ENCODE measurements around the gene TRAP1.

- TF ChIP-seq EP300 (conservative IDR thresholded peaks at IDR 0.05; ENCODE audit: poor library complexity, severe bottlenecking) (no peak), REST (IDR thresholded peaks at IDR 0.05; ENCODE audit: borderline replicate concordance) (no peak), MXI1 (conservative IDR thresholded peaks at IDR 0.05; ENCODE audit: poor library complexity, severe bottlenecking) (no peak), EZH2 (IDR thresholded peaks at IDR 0.05; ENCODE audit: borderline replicate concordance, insufficient read depth, low read length, poor library complexity, severe bottlenecking) (no peak), RAD21 (conservative IDR thresholded peaks at IDR 0.05) (no peak), POLR2AphosphoS5 (IDR thresholded peaks at IDR 0.05) (no peak), TAF1 (IDR thresholded peaks at IDR 0.05; ENCODE audit: low read depth) (no peak), SMC3 (conservative IDR thresholded peaks at IDR 0.05; ENCODE audit: poor library complexity) (no peak)
- TF ChIP-seq, protein P1, sequence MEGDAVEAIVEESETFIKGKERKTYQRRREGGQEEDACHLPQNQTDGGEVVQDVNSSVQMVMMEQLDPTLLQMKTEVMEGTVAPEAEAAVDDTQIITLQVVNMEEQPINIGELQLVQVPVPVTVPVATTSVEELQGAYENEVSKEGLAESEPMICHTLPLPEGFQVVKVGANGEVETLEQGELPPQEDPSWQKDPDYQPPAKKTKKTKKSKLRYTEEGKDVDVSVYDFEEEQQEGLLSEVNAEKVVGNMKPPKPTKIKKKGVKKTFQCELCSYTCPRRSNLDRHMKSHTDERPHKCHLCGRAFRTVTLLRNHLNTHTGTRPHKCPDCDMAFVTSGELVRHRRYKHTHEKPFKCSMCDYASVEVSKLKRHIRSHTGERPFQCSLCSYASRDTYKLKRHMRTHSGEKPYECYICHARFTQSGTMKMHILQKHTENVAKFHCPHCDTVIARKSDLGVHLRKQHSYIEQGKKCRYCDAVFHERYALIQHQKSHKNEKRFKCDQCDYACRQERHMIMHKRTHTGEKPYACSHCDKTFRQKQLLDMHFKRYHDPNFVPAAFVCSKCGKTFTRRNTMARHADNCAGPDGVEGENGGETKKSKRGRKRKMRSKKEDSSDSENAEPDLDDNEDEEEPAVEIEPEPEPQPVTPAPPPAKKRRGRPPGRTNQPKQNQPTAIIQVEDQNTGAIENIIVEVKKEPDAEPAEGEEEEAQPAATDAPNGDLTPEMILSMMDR (IDR thresholded peaks at IDR 0.05; ENCODE audit: poor library complexity, severe bottlenecking): no peak
Observed at GRCh38 chr16:3670711-3671110, 46.6 kb downstream of the TRAP1 start.
